Superior temporal gyrus (tissue), 1 donor: ENCODE data around the gene CDH13.

Experiments used
- DNase-seq: peaks from one replicate; pipeline ENCODE4 v3.0.0-alpha.2; 2016; ENCODE audit errors: extremely low spot score

The CDH13 gene

GRCh38 chr16:83482545-83483162 lies 855.9 kb downstream of the CDH13 start:
- no peak for DNase-seq

GRCh38 chr16:83490073-83490472 lies 863.3 kb downstream of the CDH13 start:
- DNase-seq, result no peak

- DNase-seq, result no peak
Observed at GRCh38 chr16:83494459-83494858, 867.7 kb downstream of the CDH13 start.

- no peak for DNase-seq
Observed at GRCh38 chr16:83501481-83501880, 874.7 kb downstream of the CDH13 start.

- no peak for DNase-seq
Observed at GRCh38 chr16:83508295-83508694, 881.5 kb downstream of the CDH13 start.

GRCh38 chr16:83509316-83509715 lies 882.5 kb downstream of the CDH13 start:
- DNase-seq, result no peak

GRCh38 chr16:83510906-83511305 lies 884.1 kb downstream of the CDH13 start:
- DNase-seq, result no peak

GRCh38 chr16:83513008-83513755 lies 886.4 kb downstream of the CDH13 start:
- DNase-seq, result no peak

GRCh38 chr16:83515395-83515794 lies 888.6 kb downstream of the CDH13 start:
- DNase-seq, result no peak

- DNase-seq, result no peak
Observed at GRCh38 chr16:83516931-83517330, 890.2 kb downstream of the CDH13 start.

- no peak for DNase-seq
Observed at GRCh38 chr16:83517398-83517797, 890.6 kb downstream of the CDH13 start.

- no peak for DNase-seq
Observed at GRCh38 chr16:83520596-83520995, 893.8 kb downstream of the CDH13 start.

GRCh38 chr16:83530293-83530692 lies 903.5 kb downstream of the CDH13 start:
- DNase-seq, result no peak

- DNase-seq, result peak; percentile 22
Observed at GRCh38 chr16:83532634-83533033, 905.9 kb downstream of the CDH13 start.

GRCh38 chr16:83533193-83533592 lies 906.4 kb downstream of the CDH13 start:
- DNase-seq, result no peak

GRCh38 chr16:83538707-83539106 lies 911.9 kb downstream of the CDH13 start:
- DNase-seq, result no peak

GRCh38 chr16:83539736-83540490 lies 913.1 kb downstream of the CDH13 start:
- no peak for DNase-seq

- DNase-seq, result no peak
Observed at GRCh38 chr16:83541231-83541630, 914.5 kb downstream of the CDH13 start.

- no peak for DNase-seq
Observed at GRCh38 chr16:83542491-83542890, 915.7 kb downstream of the CDH13 start.

GRCh38 chr16:83549316-83550182 lies 922.8 kb downstream of the CDH13 start:
- DNase-seq, result no peak

- no peak for DNase-seq
Observed at GRCh38 chr16:83550183-83550569, 923.4 kb downstream of the CDH13 start.

GRCh38 chr16:83552228-83552627 lies 925.5 kb downstream of the CDH13 start:
- DNase-seq, result no peak
